Left ventricle myocardium inferior (tissue), 1 donor: ENCODE results near the gene SH3PXD2B. TPM values are rescaled to one million over a fixed set of nuclear protein-coding genes. Genes with fewer than 3 reads are reported as not detected.
"Not testable (repeated sequence)": the region's sequence is repeated elsewhere in the genome, so short reads cannot be mapped to it uniquely, and the experiment has no call there.

Experiments
- DNase-seq: peaks from one replicate; pipeline ENCODE4 v3.0.0-alpha.2; 2020
- H3K27ac ChIP-seq: fragments of 200-600 bp; replicated peaks from 2 replicates; pipeline ENCODE4 v1.8.0; 2021
- H3K27me3 ChIP-seq: fragments of 200-600 bp; 2 replicates; pipeline ENCODE4 v1.8.0; 2021; ENCODE audit warnings: low read depth
- H3K36me3 ChIP-seq: fragments of 200-600 bp; 2 replicates; pipeline ENCODE4 v1.8.0; 2021
- H3K4me1 ChIP-seq: fragments of 200-600 bp; 2 replicates; pipeline ENCODE4 v1.8.0; 2021
- H3K4me3 ChIP-seq: fragments of 200-600 bp; 2 replicates; pipeline ENCODE4 v1.8.0; 2021; ENCODE audit warnings: mild to moderate bottlenecking, moderate library complexity
- H3K9me3 ChIP-seq: fragments of 200-600 bp; replicated peaks from 2 replicates; pipeline ENCODE4 v1.8.0; 2021
- intact Hi-C: fragments of 100-400 bp; cut with micrococcal nuclease; formaldehyde crosslinking; loops from one replicate; pipeline ENCODE4 v1.11.0; 2022
- total RNA-seq: library from RNA; stranded (reverse); fragmentation: NEBNext Ultra II Directional; extraction: Animal tissue kit (Norgen Biotek cat#: 25700); gene quantifications from one replicate; pipeline ENCODE4 v1.2.1, GENCODE V29; 2021
- TF ChIP-seq, protein P1 (sequence below): fragments of 200-600 bp; IDR thresholded peaks from 2 replicates; pipeline ENCODE4 v1.8.0; 2021; ENCODE audit warnings: antibody characterized with exemption, mild to moderate bottlenecking, borderline replicate concordance
- donor health status: DM: no; HTN: yes; CAD: no; lungs with severe emphysema.

The SH3PXD2B gene
- total RNA-seq, 1 donor from 2014 or later, result 5.2 TPM

GRCh38 chr5:172293745-172294342 is 160.5 kb downstream of the SH3PXD2B start:
- intact Hi-C loops, result no loop called here
- H3K27me3 ChIP-seq, result no peaks in the 10 kb centered on the region
- TF ChIP-seq, protein P1, sequence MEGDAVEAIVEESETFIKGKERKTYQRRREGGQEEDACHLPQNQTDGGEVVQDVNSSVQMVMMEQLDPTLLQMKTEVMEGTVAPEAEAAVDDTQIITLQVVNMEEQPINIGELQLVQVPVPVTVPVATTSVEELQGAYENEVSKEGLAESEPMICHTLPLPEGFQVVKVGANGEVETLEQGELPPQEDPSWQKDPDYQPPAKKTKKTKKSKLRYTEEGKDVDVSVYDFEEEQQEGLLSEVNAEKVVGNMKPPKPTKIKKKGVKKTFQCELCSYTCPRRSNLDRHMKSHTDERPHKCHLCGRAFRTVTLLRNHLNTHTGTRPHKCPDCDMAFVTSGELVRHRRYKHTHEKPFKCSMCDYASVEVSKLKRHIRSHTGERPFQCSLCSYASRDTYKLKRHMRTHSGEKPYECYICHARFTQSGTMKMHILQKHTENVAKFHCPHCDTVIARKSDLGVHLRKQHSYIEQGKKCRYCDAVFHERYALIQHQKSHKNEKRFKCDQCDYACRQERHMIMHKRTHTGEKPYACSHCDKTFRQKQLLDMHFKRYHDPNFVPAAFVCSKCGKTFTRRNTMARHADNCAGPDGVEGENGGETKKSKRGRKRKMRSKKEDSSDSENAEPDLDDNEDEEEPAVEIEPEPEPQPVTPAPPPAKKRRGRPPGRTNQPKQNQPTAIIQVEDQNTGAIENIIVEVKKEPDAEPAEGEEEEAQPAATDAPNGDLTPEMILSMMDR, result no peak

DNA sequence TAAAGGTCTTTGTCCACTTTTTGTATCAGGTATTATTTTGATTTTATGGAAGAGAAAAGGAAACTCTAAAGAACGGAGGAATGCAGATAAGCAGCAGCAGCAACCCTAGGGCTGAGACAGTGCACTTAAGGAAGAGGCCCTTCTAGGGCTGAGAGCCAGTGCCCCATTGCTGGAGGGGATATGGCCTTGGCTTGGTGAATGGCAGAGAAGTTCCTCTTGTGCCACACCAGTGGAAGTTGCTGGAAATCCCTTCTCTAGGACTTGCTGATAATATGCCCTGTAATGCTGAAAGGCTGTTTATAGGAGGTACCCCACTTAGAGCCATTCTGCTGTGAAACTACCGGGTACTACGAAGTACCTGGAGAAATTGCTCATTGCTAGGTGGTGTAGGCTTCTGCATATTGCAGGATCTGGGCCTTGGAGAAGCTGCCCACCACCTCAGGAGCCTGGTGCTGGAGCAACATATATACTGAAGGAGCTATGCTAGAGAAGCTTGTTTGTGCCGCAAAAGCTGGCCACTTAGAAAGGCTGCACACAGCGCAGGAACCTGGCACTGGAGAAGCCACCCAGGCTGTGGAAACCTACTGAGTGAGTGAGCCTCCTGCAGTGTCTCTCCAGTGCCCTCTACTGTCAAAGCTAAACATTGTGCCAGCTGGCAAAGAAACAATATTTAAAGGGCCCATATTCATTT is 161.1 kb downstream of the SH3PXD2B start:
- DNase-seq, result peak; percentile 38
- no peak overlapping the region for H3K27ac ChIP-seq
- TF ChIP-seq, protein P1, result peak; percentile 82
- H3K36me3 ChIP-seq, result no peaks in the 10 kb centered on the region
- no peak overlapping the region for H3K4me3 ChIP-seq
- intact Hi-C loops, result no loop called here
- no peaks in the 10 kb centered on the region for H3K9me3 ChIP-seq
- peaks cover 7% of the 10 kb centered on the region for H3K4me1 ChIP-seq
- no peaks in the 10 kb centered on the region for H3K27me3 ChIP-seq

More at GRCh38 chr5:172293745-172294342, 160.5 kb downstream of the SH3PXD2B start:
- Histone ChIP-seq H3K27ac (no peak overlapping the region), H3K36me3 (no peaks in the 10 kb centered on the region), H3K4me3 (no peak overlapping the region), H3K4me1 (peaks cover 7% of the 10 kb centered on the region), H3K9me3 (no peaks in the 10 kb centered on the region)
- no peak for DNase-seq

DNA sequence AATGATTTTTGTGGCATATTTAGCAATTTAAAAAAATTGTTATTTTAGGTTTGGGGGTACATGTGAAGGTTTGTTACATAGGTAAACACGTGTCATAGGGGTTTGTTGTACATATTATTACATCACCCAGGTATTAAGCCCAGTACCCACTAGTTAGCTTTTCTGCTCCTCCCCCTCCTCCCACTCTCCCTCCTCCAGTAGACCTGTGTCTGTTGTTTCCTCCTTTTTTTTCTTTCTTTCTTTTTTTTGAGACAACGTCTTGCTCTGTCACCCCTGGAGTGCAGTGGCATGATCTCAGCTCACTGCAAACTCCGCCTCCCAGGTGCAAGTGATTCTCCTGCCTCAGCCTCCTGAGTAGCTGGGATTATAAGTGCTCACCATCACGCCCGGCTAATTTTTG is 162.5 kb downstream of the SH3PXD2B start:
- H3K36me3 ChIP-seq, DNase-seq, H3K27ac ChIP-seq, H3K4me3 ChIP-seq, H3K27me3 ChIP-seq, intact Hi-C loops, H3K4me1 ChIP-seq, H3K9me3 ChIP-seq: not testable (repeated sequence)

DNA sequence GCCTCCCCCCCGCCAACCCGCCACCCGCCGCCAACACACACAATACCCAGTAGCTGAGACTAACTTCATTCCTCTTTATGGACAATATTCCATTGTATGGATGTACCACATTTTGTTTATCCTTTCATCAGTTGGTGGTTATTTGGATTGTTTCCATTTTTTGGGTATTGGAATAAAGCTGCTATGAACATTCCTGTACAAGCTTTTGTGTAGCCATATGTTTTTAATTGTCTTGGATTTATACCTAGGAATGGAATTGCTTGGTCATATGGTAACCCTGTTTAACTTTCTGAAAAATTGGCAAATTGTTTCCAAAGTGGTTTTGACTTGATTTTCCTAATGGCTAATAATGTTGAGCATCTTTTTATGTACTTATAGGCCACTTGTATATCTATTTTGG is 165.9 kb downstream of the SH3PXD2B start:
- no peak overlapping the region for H3K27ac ChIP-seq
- H3K4me3 ChIP-seq, result no peak overlapping the region
- H3K9me3 ChIP-seq, result no peaks in the 10 kb centered on the region
- peaks cover 22% of the 10 kb centered on the region for H3K4me1 ChIP-seq
- no peaks in the 10 kb centered on the region for H3K27me3 ChIP-seq
- TF ChIP-seq, protein P1, result no peak
- intact Hi-C loops, result loop anchor here (10.0 kb wide), 1 partner anchor 184 kb away; no protein-coding TSS in a partner anchor
- DNase-seq, result no peak
- no peaks in the 10 kb centered on the region for H3K36me3 ChIP-seq

DNA sequence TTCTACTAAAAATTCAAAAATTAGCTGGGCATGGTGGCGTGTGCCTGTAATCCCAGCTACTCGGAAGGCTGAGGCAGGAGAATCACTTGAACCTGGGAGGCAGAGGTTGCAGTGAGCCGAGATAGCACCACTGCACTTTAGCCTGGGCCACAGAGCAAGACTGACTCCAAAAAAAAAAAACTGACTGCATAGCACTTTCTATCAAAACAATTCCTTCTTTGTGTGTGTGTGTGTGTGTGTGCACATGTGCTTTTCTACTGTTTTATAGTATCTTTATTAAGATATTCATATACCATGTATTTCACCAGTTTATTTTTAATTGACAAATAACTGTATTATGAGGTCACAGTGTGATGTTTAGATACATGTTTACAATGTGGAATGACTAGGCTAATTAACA is 167.2 kb downstream of the SH3PXD2B start:
- H3K4me1 ChIP-seq, result peaks cover 30% of the 10 kb centered on the region
- DNase-seq, H3K4me3 ChIP-seq, H3K36me3 ChIP-seq, H3K9me3 ChIP-seq, H3K27ac ChIP-seq, H3K27me3 ChIP-seq: not testable (repeated sequence)
- intact Hi-C loops, result loop anchor here (10.0 kb wide), 1 partner anchor 182 kb away; no protein-coding TSS in a partner anchor

- Histone ChIP-seq H3K4me3 (peak overlapping the region; percentile 99), H3K36me3 (no peaks in the 10 kb centered on the region)
- TF ChIP-seq, protein P1, result no peak
Measured at GRCh38 chr5:172285226-172286143, 168.8 kb downstream of the SH3PXD2B start.

More at GRCh38 chr5:172285226-172286143, 168.8 kb downstream of the SH3PXD2B start:
- intact Hi-C loops, result loop anchor here (10.0 kb wide), 1 partner anchor 181 kb away; no protein-coding TSS in a partner anchor
- Histone ChIP-seq H3K9me3 (no peaks in the 10 kb centered on the region), H3K27ac (peak overlapping the region; percentile 97), H3K4me1 (peaks cover 47% of the 10 kb centered on the region), H3K27me3 (no peaks in the 10 kb centered on the region)
- no peak for DNase-seq
